Measurements from ENCODE around the gene GALNT9.

DNA sequence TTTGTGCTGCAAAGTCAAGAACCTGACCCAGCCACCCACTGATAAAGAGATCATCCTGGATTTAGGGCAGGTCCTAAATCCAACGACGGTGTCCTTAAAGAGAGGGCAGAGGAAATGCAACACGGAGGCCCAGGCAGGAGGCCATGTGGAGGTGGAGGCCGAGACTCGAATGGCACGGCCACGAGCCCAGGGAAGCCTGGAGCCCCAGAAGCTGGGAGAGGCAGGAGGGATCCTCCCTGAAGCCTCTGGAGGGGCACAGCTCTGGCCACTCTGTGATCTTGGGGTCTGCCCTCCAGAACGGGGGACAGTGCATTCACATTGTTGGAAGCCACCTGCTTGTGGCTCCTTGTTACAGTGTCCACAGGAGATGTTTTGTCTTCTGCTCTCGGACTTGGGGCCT lies 63.0 kb downstream of the GALNT9 start:
- TF ChIP-seq, protein P1, sequence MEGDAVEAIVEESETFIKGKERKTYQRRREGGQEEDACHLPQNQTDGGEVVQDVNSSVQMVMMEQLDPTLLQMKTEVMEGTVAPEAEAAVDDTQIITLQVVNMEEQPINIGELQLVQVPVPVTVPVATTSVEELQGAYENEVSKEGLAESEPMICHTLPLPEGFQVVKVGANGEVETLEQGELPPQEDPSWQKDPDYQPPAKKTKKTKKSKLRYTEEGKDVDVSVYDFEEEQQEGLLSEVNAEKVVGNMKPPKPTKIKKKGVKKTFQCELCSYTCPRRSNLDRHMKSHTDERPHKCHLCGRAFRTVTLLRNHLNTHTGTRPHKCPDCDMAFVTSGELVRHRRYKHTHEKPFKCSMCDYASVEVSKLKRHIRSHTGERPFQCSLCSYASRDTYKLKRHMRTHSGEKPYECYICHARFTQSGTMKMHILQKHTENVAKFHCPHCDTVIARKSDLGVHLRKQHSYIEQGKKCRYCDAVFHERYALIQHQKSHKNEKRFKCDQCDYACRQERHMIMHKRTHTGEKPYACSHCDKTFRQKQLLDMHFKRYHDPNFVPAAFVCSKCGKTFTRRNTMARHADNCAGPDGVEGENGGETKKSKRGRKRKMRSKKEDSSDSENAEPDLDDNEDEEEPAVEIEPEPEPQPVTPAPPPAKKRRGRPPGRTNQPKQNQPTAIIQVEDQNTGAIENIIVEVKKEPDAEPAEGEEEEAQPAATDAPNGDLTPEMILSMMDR (conservative IDR thresholded peaks at IDR 0.05 in 1 of 2, IDR thresholded peaks at IDR 0.05 in 1 of 2; ENCODE audit: extremely low read depth in 1 of 2, insufficient read depth in 1 of 2, low read depth in 1 of 2, low read length in 2 of 2): no peak
- no peak for TF ChIP-seq EZH2 (IDR thresholded peaks at IDR 0.05; ENCODE audit: borderline replicate concordance, low read length)

Data from mammary epithelial cell (primary cell).